NCI-H1105 treated with DMSO at 0.1 percent for 48 hours (cell line): ENCODE data around the gene TANC1.

ENCODE experiments used
- DNase-seq: peaks from one replicate; lab custom pipeline; 2025; lab: John Stamatoyannopoulos, UW

TANC1 gene

DNA sequence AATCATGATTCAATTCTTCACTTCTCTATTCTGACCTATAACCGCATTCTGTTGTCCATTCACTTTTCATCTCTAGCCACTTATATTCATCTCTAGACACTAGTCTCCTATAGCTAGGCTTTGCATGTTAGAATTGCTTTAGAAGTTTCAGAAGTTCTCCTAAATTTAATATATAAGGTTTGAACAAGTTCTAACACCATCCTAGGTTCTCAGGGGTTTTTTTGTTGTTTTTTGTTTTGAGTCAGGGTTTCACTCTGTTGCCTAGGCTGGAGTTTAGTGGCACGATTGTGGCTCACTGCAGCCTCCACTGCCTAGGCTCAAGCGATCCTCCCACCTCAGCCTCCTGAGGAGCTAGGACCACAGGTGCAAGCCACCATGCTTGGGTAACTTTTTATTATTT lies 298.1 kb downstream of the TANC1 start:
- DNase-seq = no peak

- DNase-seq = no peak
Observed at GRCh38 chr2:159267921-159268320, 299.5 kb downstream of the TANC1 start.

DNA sequence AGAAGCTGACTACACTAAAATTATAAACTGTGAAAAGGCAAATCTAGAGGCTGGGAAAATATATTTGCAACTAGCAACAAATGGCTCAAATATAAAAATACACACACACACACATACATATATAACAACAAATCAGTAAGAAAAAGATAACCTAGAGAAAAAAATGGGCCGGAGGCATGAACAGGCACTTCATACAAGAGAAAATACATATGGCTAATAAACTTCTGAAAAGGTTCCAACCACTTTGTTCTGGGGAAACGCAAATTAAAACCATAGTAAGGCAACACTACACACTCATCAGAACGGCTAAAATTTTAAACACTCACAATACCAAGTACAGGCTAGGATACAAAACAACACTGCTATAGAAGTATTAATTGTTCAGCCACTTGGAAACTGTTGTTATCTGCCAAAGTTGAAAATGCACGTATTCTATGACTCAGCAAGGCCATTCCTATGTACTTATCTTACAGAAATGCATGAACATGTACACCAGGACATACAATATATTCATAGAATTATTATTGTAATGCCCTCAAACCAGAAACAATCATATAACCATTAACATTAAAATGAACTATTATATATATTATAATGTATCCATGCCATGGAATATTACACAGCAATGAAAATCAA lies 302.4 kb downstream of the TANC1 start:
- DNase-seq = no peak

- no peak for DNase-seq
Observed at GRCh38 chr2:159272156-159272555, 303.7 kb downstream of the TANC1 start.

DNA sequence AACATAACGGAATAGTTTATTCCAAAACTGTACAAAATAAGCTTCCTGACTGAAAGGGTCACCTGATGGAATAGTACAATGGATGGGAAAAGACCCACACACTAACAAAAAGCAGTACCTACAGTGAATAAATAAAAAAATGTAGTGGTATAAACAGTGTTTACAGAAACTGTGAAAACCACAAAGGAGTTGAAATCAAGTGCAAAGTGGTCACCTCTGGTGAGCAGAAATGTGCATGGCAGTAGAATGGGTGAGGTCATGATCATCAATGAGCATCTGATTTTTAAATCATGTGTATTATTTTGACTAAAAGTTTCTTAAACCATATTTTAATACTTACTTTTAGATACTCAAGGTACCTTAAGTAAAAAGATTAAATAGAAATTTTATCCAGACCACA lies 306.7 kb downstream of the TANC1 start:
- DNase-seq = no peak

DNA sequence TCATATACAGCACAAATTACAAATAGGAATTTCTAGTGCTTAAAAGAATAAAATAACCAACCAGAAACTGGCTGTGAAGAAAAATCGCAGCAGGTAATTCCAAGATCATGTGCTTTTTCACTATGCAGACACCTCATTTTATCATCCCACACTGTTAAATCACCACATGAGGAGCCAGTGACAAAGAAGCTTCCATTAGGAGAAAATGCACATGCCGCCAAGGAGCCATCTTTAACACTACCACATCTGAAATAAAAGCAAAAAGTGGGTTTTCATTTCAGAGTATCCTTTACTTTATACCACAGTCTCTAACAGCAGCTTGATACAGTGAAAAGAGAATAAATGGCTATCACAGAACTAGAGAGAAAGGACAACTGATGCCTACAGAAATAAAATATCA lies 311.3 kb downstream of the TANC1 start:
- no peak for DNase-seq

DNA sequence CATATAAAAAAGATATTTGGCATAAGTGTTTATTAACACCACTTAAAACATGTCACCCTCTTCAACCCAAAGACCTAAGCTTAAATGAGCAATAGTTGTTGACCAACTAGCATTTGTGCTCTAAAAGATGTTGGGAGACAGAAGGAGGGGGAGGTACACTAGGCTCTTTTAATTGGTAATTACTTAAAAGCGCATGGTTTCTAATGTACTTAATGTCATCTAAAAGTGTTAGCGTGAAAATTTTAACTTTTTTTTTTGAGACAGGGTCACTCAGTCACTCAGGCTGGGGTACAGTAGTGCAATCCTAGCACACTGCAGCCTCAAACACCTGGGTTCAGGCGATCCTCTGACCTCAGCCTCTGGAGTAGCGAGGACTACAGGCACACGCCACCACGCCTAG lies 312.6 kb downstream of the TANC1 start:
- DNase-seq = no peak
